22Rv1 (cell line): ENCODE data around the gene MAP9.

Experiments
- ZFX ChIP-seq: fragments of 450-650 bp; IDR thresholded peaks from 2 replicates; pipeline ENCODE4 v1.6.1; 2017; ENCODE audit warnings: antibody characterized with exemption, borderline replicate concordance
- TF ChIP-seq, protein P1 (sequence below): fragments of 450-650 bp; IDR thresholded peaks from 2 replicates; pipeline ENCODE4 v1.5.1; 2017; ENCODE audit warnings: mild to moderate bottlenecking

DNA sequence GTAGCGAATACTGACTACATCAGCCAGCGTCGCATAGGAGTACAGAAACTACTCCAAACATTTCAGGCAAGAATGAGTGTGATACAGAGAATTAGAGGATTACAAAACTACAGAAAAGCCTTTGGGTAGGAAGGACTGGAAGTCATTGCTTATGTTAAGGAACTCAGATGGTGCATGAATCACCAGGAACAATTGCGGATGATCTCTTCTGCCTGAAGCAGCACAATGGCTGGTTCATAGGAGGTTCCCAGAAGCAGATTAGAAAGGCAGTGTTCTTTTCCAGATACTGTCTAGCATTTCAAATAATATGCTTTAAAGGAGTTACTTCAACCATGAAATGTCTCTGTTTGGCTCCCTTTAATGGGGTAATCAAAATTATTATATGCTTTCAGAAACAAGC is 42.5 kb upstream of the MAP9 start:
- TF ChIP-seq, protein P1, sequence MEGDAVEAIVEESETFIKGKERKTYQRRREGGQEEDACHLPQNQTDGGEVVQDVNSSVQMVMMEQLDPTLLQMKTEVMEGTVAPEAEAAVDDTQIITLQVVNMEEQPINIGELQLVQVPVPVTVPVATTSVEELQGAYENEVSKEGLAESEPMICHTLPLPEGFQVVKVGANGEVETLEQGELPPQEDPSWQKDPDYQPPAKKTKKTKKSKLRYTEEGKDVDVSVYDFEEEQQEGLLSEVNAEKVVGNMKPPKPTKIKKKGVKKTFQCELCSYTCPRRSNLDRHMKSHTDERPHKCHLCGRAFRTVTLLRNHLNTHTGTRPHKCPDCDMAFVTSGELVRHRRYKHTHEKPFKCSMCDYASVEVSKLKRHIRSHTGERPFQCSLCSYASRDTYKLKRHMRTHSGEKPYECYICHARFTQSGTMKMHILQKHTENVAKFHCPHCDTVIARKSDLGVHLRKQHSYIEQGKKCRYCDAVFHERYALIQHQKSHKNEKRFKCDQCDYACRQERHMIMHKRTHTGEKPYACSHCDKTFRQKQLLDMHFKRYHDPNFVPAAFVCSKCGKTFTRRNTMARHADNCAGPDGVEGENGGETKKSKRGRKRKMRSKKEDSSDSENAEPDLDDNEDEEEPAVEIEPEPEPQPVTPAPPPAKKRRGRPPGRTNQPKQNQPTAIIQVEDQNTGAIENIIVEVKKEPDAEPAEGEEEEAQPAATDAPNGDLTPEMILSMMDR, result no peak
- TF ChIP-seq ZFX, result no peak
